ENCODE data around the gene OR51I1.

GRCh38 chr11:5398936-5399335 is 42.4 kb downstream of the OR51I1 start:
- TF ChIP-seq, protein P1, sequence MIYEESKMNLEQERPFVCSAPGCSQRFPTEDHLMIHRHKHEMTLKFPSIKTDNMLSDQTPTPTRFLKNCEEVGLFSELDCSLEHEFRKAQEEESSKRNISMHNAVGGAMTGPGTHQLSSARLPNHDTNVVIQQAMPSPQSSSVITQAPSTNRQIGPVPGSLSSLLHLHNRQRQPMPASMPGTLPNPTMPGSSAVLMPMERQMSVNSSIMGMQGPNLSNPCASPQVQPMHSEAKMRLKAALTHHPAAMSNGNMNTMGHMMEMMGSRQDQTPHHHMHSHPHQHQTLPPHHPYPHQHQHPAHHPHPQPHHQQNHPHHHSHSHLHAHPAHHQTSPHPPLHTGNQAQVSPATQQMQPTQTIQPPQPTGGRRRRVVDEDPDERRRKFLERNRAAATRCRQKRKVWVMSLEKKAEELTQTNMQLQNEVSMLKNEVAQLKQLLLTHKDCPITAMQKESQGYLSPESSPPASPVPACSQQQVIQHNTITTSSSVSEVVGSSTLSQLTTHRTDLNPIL (CRISPR knock-in tag; IDR thresholded peaks at IDR 0.05; ENCODE audit: low read depth): no peak
- TF ChIP-seq OSR1 (CRISPR knock-in tag; IDR thresholded peaks at IDR 0.05) (no peak), TOX (CRISPR knock-in tag; IDR thresholded peaks at IDR 0.05; ENCODE audit: borderline replicate concordance) (no peak), ZFP3 (CRISPR knock-in tag; IDR thresholded peaks at IDR 0.05) (no peak), RARB (CRISPR knock-in tag; IDR thresholded peaks at IDR 0.05) (no peak), CSDC2 (CRISPR knock-in tag; IDR thresholded peaks at IDR 0.05) (no peak), CSRNP3 (CRISPR knock-in tag; IDR thresholded peaks at IDR 0.05) (no peak), ARNTL (CRISPR knock-in tag; IDR thresholded peaks at IDR 0.05; ENCODE audit: borderline replicate concordance, low read depth) (no peak), ZFP30 (CRISPR knock-in tag; IDR thresholded peaks at IDR 0.05) (no peak), ZNF565 (CRISPR knock-in tag; conservative IDR thresholded peaks at IDR 0.05; ENCODE audit: low read depth) (no peak), ISL1 (CRISPR knock-in tag; IDR thresholded peaks at IDR 0.05) (no peak)
- TF ChIP-seq, protein P2, sequence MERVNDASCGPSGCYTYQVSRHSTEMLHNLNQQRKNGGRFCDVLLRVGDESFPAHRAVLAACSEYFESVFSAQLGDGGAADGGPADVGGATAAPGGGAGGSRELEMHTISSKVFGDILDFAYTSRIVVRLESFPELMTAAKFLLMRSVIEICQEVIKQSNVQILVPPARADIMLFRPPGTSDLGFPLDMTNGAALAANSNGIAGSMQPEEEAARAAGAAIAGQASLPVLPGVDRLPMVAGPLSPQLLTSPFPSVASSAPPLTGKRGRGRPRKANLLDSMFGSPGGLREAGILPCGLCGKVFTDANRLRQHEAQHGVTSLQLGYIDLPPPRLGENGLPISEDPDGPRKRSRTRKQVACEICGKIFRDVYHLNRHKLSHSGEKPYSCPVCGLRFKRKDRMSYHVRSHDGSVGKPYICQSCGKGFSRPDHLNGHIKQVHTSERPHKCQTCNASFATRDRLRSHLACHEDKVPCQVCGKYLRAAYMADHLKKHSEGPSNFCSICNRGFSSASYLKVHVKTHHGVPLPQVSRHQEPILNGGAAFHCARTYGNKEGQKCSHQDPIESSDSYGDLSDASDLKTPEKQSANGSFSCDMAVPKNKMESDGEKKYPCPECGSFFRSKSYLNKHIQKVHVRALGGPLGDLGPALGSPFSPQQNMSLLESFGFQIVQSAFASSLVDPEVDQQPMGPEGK (CRISPR knock-in tag; IDR thresholded peaks at IDR 0.05; ENCODE audit: borderline replicate concordance): no peak
- TF ChIP-seq, protein P3, sequence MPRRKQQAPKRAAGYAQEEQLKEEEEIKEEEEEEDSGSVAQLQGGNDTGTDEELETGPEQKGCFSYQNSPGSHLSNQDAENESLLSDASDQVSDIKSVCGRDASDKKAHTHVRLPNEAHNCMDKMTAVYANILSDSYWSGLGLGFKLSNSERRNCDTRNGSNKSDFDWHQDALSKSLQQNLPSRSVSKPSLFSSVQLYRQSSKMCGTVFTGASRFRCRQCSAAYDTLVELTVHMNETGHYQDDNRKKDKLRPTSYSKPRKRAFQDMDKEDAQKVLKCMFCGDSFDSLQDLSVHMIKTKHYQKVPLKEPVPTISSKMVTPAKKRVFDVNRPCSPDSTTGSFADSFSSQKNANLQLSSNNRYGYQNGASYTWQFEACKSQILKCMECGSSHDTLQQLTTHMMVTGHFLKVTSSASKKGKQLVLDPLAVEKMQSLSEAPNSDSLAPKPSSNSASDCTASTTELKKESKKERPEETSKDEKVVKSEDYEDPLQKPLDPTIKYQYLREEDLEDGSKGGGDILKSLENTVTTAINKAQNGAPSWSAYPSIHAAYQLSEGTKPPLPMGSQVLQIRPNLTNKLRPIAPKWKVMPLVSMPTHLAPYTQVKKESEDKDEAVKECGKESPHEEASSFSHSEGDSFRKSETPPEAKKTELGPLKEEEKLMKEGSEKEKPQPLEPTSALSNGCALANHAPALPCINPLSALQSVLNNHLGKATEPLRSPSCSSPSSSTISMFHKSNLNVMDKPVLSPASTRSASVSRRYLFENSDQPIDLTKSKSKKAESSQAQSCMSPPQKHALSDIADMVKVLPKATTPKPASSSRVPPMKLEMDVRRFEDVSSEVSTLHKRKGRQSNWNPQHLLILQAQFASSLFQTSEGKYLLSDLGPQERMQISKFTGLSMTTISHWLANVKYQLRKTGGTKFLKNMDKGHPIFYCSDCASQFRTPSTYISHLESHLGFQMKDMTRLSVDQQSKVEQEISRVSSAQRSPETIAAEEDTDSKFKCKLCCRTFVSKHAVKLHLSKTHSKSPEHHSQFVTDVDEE (CRISPR knock-in tag; IDR thresholded peaks at IDR 0.05): no peak
